K562 (cell line): ENCODE measurements around the gene ERN1. TPM values are rescaled to one million over a fixed set of nuclear protein-coding genes. Genes with fewer than 3 reads are reported as not detected.
A peak's percentile ranks its signal among the peaks of the same experiment; 100 is the strongest.

Source experiments
- CBFA2T2 ChIP-seq: fragments of 450-650 bp; conservative IDR thresholded peaks from 2 replicates; pipeline ENCODE4 v1.6.1; 2017; ENCODE audit warnings: mild to moderate bottlenecking
- CBX2 ChIP-seq: fragments of 200-600 bp; sonication (generic); IDR thresholded peaks from one replicate; pipeline ENCODE4 v1.6.1; 2012; ENCODE audit warnings: mild to moderate bottlenecking, low read length, inconsistent platforms; ENCODE audit not compliant: insufficient read depth, poor library complexity, severe bottlenecking
- FIP1L1 ChIP-seq: fragments of 200-400 bp; formaldehyde crosslinking; IDR thresholded peaks from 2 replicates; pipeline ENCODE4 v1.6.1; 2018; ENCODE audit warnings: mild to moderate bottlenecking, low read depth, low read length; ENCODE audit not compliant: poor library complexity, severe bottlenecking
- HDAC1 ChIP-seq, 2 experiments: fragments of 450-650 bp; IDR thresholded peaks; 2 replicates each; pipeline ENCODE4 v1.6.1; 2016 to 2017; ENCODE audit warnings: inconsistent platforms in 1 of 2, mild to moderate bottlenecking in 1 of 2, moderate library complexity in 1 of 2
- HDAC2 ChIP-seq: fragments of 450-650 bp; IDR thresholded peaks from 2 replicates; pipeline ENCODE4 v1.6.1; 2016; ENCODE audit warnings: mild to moderate bottlenecking
- MEF2D ChIP-seq: conservative IDR thresholded peaks from 2 replicates; pipeline ENCODE4 v1.6.1; 2016; ENCODE audit warnings: low read depth, missing genetic modification characterization, missing compliant biosample characterization
- MLLT1 ChIP-seq, 2 experiments: fragments of 450-650 bp; IDR thresholded peaks; 2 replicates each; pipeline ENCODE4 v1.6.1; 2016
- NFXL1 ChIP-seq: fragments of 450-650 bp; formaldehyde crosslinking; IDR thresholded peaks from 2 replicates; pipeline ENCODE4 v1.4.0; 2021; ENCODE audit warnings: mild to moderate bottlenecking
- RCOR1 ChIP-seq, 2 experiments: IDR thresholded peaks; 2 replicates each; pipeline ENCODE4 v1.6.1; 2012; ENCODE audit warnings: low read depth in 2 of 2, low read length in 2 of 2, borderline replicate concordance in 1 of 2, improper control_type of control experiment in 1 of 2
- SFPQ ChIP-seq: fragments of 200-400 bp; formaldehyde crosslinking; IDR thresholded peaks from 2 replicates; pipeline ENCODE4 v1.6.1; 2017; ENCODE audit warnings: mild to moderate bottlenecking, low read depth, low read length, moderate library complexity
- SIN3A ChIP-seq, 2 experiments: fragments of 150-350 bp in 1 of 2; IDR thresholded peaks; 2 replicates each; pipeline ENCODE4 v1.6.1; 2011 to 2016; ENCODE audit warnings: borderline replicate concordance in 2 of 2, low read depth in 2 of 2, low read length in 2 of 2, mild to moderate bottlenecking in 2 of 2, moderate library complexity in 2 of 2; ENCODE audit not compliant: control insufficient read depth in 1 of 2
- TRIM25 ChIP-seq: fragments of 450-650 bp; IDR thresholded peaks from 2 replicates; pipeline ENCODE4 v1.7.0; 2016; ENCODE audit warnings: borderline replicate concordance
- ZBTB1 ChIP-seq: sonication (generic); formaldehyde crosslinking; IDR thresholded peaks from 2 replicates; pipeline ENCODE4 v1.8.1; 2023; ENCODE audit warnings: missing genetic modification reagents, low read depth, mild to moderate bottlenecking, borderline replicate concordance
- ZBTB11 ChIP-seq, 3 experiments: fragments of 200-800 bp in 1 of 3; fragments of 250-450 bp in 1 of 3; fragments of 450-650 bp in 1 of 3; sonication (Bioruptor Pico) in 1 of 3; sonication (Bioruptor generic) in 1 of 3; formaldehyde crosslinking in 1 of 3; IDR thresholded peaks; 2 replicates each; pipeline versions ENCODE4 v1.6.1 to v1.8.0; 2016 to 2022; ENCODE audit warnings: mild to moderate bottlenecking in 2 of 3, missing genetic modification characterization in 2 of 3, missing compliant biosample characterization in 1 of 3, moderate library complexity in 1 of 3
- ZKSCAN3 ChIP-seq: fragments of 250-450 bp; sonication (Bioruptor Pico); IDR thresholded peaks from 2 replicates; pipeline ENCODE4 v1.4.0; 2020
- ZNF780A ChIP-seq: fragments of 250-450 bp; sonication (Bioruptor Pico); IDR thresholded peaks from 2 replicates; pipeline ENCODE4 v1.5.0; 2021; ENCODE audit warnings: mild to moderate bottlenecking
- polyA plus RNA-seq, 8 experiments: library from polyadenylated mRNA; depleted of rRNA in 4 of 8; stranded (reverse) in 5 of 8; unstranded in 3 of 8; fragments of >200 nt; fragmentation: Nextera tagmentation in 2 of 8; fragmentation: Illumina TruSeq in 1 of 8; extraction: Ambion mirVana in 2 of 8; extraction: Trizol in 1 of 8; gene quantifications; 2 replicates each; pipeline versions ENCODE4 v1.2.1 to v1.2.3, GENCODE V29; 2011 to 2014; ENCODE audit warnings: inconsistent platforms in 1 of 8, missing spikeins in 1 of 8
- total RNA-seq, 7 experiments: library from RNA; depleted of rRNA in 6 of 7; stranded (reverse); fragments of >200 nt in 6 of 7; fragmentation: Illumina TruSeq in 2 of 7; extraction: Trizol in 2 of 7; gene quantifications; 2 replicates each; pipeline versions ENCODE4 v1.2.1 to v1.2.3, GENCODE V29; 2011 to 2021; ENCODE audit warnings: low replicate concordance in 1 of 7

The ERN1 gene
- total and polyA plus RNA-seq, 9 of the 15 experiments (the other 6 are each of a cell fraction or from before 2014, with no cell fraction given): 2.1 to 22.5 (median 7.3) TPM

GRCh38 chr17:64073771-64074703, 55.9 kb downstream of the ERN1 start (continued):
- peak in 1 of 2 experiments; percentile 94; a peak in 2 of 4 replicates for TF ChIP-seq RCOR1 (IDR thresholded peaks at IDR 0.05; ENCODE audit: borderline replicate concordance in 1 of 2, low read depth in 2 of 2, low read length in 2 of 2)
- TF ChIP-seq ZBTB1: no peak
- no peak for TF ChIP-seq ZNF780A (CRISPR knock-in tag)
- TF ChIP-seq ZBTB11 (CRISPR knock-in tag; IDR thresholded peaks at IDR 0.05): 0 out of 6 replicates have a peak, but pooled peaks of 1 of the 3 experiments have one; percentile 44
- no peak for TF ChIP-seq SFPQ
- no peak for TF ChIP-seq TRIM25
- TF ChIP-seq MLLT1 (IDR thresholded peaks at IDR 0.05): no peak
- no peak for TF ChIP-seq SIN3A (IDR thresholded peaks at IDR 0.05; ENCODE audit: borderline replicate concordance in 2 of 2, control insufficient read depth in 1 of 2, low read depth in 2 of 2, low read length in 2 of 2)
- TF ChIP-seq HDAC1 (IDR thresholded peaks at IDR 0.05): no peak; a peak in 1 of 4 replicates
- no peak for TF ChIP-seq CBX2
- TF ChIP-seq CBFA2T2: peak; percentile 54
- TF ChIP-seq ZKSCAN3: no peak
- TF ChIP-seq MEF2D: no peak
- no peak for TF ChIP-seq NFXL1 (CRISPR knock-in tag)
- peak; percentile 49; the same call in 1 of the 2 replicates for TF ChIP-seq HDAC2
- TF ChIP-seq FIP1L1: no peak
